GM12874 (cell line): ENCODE measurements around the gene LRRC4B.

Experiments used
- CTCF ChIP-seq: IDR thresholded peaks from 2 replicates; pipeline ENCODE4 v1.5.1; 2011; ENCODE audit warnings: low read depth, mild to moderate bottlenecking, control low read depth, low read length, moderate library complexity; ENCODE audit not compliant: insufficient read depth

LRRC4B gene

GRCh38 chr19:50520822-50521465 is 47.3 kb downstream of the LRRC4B start:
- no peak for TF ChIP-seq CTCF

- no peak for TF ChIP-seq CTCF
Observed at GRCh38 chr19:50519006-50519575, 49.1 kb downstream of the LRRC4B start.

GRCh38 chr19:50518091-50519005 is 49.9 kb downstream of the LRRC4B start:
- peak; percentile 41; the same call in 1 of the 2 replicates for TF ChIP-seq CTCF

GRCh38 chr19:50517704-50518075 is 50.5 kb downstream of the LRRC4B start:
- TF ChIP-seq CTCF: no peak

- no peak for TF ChIP-seq CTCF
Observed at GRCh38 chr19:50516964-50517703, 51.1 kb downstream of the LRRC4B start.

- TF ChIP-seq CTCF: no peak
Observed at GRCh38 chr19:50516456-50516855, 51.8 kb downstream of the LRRC4B start.

GRCh38 chr19:50515168-50515561 is 53.1 kb downstream of the LRRC4B start:
- TF ChIP-seq CTCF: no peak
